Measurements from ENCODE around the gene ABCB6.

ABCB6 gene

DNA sequence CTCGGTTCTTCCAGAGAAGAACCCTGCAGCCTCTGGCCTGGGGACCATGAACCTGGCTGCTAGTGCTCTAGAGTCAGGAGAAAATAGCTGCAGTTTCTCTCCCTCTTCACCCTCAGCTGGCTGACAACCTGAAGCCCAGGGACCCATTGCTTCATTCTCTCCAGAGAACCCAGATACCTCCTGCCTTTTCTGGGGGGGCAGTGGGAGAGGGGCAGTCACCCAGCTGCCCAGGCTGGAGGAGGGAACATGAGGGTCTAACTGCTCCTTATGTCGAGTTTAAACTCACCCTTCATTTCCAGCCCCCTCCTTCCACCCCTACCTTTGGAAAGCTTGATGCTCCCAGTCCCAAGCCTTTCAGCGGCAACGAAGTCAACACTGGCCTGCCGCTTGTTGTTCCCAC, 19.8 kb downstream of the ABCB6 start:
- in situ Hi-C loops (cut with MboI; ENCODE audit: low sequenced_read_pairs), result no loop called here

DNA sequence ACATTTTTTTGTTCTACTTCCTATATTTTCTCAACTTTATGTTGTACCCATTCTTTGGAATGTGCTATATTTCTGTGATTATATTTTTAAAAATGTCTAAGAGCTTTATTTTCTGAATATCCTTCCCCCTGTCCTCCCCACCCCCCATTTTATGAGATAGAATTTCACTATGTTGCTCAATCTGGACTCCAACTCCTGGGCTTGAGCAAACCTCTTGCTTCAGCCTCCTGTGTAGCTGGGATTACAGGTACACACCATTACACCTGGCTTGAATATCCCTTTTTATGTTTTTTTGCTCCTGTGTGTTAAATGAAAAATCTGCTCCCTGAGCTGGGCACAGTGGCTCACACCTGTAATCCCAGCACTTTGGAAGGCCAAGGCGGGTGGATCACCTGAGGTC, 21.4 kb downstream of the ABCB6 start:
- in situ Hi-C loops (cut with MboI; ENCODE audit: low sequenced_read_pairs), result no loop called here

DNA sequence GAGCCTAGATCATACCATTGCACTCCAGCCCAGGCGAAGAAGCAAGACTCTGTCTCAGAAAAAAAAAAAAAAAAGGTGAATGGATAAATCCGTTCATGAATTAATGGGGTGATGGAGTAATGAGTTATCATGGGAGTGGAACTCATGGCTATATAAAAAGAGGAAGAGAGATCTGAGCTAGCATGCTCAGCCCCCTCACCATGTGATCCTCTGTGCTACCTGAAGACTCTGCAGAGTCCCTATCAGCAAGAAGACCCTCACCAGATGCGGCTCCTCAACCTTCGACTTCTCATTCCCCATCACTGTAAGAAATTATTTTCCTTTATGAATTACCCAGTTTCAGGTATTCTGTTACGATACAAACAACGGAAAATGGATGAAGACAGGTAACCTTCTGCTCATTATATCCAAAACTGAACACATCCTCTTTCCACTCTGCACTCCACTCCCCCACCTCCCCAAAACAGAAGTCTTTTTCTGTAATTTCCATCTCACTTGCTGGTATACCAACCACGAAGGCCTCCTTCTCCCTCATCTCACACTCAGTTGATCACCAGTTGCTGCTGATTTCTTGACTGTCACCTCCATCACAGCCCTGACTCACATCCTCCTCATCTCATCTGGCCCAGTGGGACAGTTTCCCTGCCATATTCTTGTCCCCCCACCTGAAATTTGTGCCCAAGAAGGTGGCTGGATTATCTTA, 31.9 kb downstream of the ABCB6 start:
- in situ Hi-C loops (cut with MboI; ENCODE audit: low sequenced_read_pairs), result no loop called here

DNA sequence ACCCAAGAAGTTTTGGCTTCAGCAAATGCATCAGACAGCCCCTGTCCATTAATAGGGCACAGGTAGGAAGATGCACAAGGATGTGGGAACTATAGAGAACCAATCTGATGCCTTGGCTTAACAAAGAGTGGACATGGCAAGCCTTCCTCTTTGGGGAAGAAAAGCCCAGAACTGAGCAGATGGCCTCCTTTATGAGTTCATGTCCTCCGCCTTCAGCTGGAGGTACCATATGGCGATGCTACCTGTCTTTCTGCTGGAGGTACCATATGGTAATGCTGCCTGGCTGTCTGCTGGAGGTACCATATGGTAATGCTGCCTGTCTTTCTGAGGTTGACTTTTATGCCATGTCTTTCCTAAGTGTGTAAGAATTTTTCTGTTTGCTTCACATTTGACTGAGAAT, 34.6 kb downstream of the ABCB6 start:
- in situ Hi-C loops (cut with MboI; ENCODE audit: low sequenced_read_pairs), result no loop called here

DNA sequence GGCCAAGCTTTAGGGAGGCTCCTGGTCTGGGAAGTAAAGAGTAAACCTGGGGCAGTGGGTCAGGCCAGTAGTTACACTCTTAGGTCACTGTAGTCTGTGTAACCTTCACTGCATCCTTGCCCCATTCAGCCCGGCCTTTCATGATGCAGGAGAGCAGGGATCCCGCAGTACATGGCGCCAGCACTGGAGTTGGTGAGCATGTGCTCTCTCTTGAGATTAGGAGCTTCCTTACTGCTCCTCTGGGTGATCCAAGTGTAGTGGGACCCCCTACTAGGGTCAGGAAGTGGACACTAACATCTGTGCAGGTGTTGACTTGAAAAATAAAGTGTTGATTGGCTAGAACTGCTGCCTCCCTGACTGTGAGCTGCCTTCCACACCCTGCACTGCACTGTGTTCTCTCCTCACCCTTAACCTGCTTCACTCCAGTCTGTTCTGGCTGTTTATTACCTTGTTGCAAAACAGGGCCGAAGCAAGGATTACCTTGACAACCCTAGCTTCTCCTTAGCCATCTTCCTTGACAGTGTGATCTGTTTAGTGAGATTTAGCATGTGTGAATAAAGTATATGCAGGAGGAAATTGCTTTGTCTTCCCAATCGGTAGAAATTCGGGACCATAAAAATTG, 35.5 kb downstream of the ABCB6 start:
- in situ Hi-C loops (cut with MboI; ENCODE audit: low sequenced_read_pairs), result no loop called here

DNA sequence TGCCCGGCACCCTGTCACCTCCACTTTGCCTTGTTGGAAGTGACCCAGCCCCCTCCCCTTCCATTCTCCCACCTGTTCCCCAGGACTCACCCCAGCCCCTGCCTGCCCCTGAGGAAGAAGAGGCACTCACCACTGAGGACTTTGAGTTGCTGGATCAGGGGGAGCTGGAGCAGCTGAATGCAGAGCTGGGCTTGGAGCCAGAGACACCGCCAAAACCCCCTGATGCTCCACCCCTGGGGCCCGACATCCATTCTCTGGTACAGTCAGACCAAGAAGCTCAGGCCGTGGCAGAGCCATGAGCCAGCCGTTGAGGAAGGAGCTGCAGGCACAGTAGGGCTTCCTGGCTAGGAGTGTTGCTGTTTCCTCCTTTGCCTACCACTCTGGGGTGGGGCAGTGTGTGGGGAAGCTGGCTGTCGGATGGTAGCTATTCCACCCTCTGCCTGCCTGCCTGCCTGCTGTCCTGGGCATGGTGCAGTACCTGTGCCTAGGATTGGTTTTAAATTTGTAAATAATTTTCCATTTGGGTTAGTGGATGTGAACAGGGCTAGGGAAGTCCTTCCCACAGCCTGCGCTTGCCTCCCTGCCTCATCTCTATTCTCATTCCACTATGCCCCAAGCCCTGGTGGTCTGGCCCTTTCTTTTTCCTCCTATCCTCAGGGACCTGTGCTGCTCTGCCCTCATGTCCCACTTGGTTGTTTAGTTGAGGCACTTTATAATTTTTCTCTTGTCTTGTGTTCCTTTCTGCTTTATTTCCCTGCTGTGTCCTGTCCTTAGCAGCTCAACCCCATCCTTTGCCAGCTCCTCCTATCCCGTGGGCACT, 36.2 kb downstream of the ABCB6 start:
- in situ Hi-C loops (cut with MboI; ENCODE audit: low sequenced_read_pairs), result no loop called here

DNA sequence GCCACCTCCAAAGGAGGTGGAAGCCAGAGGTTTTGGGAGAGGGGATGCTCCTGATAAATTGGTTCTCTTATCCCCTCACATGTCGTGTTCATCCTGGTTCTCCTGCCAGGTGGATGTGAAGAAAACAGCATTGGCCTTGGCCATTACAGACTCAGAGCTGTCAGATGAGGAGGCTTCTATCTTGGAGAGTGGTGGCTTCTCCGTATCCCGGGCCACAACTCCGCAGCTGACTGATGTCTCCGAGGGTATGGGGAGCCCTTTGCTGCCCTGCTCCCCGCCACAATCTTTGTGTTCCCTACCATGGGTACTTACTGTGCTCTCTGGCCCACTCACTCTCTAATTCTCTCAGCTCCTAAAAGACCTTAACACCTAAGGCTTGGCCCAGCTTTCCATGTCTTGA, 37.2 kb downstream of the ABCB6 start:
- in situ Hi-C loops (cut with MboI; ENCODE audit: low sequenced_read_pairs), result no loop called here

DNA sequence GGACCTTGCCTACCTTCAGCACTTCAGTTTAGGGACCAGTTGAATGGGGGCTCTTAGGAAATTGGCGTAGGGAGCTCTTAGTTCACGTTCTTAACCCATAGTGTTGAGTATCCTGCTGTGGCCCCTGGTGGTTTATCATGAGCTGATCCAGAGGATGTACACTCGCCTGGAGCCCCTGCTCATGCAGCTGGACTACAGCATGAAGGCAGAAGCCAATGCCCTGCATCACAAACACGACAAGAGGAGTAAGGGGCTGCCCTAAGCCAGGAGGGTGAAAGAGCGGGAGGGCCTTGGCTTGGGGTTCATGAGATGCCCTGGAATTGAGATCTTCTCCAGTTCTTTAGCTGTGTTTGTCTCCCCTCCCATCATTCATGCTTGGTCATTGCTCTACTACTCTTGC, 37.8 kb downstream of the ABCB6 start:
- in situ Hi-C loops (cut with MboI; ENCODE audit: low sequenced_read_pairs), result no loop called here

DNA sequence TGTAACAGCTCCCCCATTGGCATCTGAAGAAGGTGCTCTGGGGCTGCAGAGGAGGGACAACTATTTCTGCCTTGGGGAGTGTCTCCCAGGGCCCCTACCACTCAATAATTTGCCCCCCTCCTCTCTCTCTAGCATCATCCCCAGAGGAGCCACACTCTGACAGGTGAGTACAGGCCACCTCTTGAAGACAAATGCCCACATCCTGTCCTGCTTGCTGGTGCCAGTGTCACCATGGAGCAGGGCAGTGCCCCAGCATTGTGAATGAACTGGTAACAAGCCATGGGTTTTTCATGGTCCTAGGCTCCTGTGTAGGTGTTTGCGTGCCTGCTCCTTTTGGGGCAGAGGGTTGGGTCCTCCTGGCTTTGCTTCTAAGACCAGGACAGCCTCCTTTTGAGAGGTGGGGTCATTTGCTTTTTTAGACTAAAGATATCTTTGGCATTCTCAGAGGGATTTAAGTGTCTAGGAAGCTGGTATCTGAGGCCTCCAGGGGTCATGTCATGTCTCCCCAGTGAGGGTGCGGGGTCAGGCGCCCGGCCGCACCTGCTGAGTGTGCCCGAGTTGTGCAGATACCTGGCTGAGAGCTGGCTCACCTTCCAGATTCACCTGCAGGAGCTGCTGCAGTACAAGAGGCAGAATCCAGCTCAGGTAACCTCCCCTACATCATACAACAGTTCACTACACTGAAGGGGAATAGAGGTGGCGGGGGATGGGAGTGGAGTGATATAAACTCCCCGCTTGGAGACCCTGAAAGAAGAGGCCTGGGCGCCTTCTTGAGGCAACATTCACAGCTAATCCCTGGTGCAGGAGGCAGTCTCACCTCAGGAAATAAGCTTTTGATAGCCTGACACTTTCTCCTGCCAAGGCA, 38.9 kb downstream of the ABCB6 start:
- in situ Hi-C loops (cut with MboI; ENCODE audit: low sequenced_read_pairs), result loop anchor here (10.0 kb wide), 1 partner anchor 115 kb away; no protein-coding TSS in a partner anchor

DNA sequence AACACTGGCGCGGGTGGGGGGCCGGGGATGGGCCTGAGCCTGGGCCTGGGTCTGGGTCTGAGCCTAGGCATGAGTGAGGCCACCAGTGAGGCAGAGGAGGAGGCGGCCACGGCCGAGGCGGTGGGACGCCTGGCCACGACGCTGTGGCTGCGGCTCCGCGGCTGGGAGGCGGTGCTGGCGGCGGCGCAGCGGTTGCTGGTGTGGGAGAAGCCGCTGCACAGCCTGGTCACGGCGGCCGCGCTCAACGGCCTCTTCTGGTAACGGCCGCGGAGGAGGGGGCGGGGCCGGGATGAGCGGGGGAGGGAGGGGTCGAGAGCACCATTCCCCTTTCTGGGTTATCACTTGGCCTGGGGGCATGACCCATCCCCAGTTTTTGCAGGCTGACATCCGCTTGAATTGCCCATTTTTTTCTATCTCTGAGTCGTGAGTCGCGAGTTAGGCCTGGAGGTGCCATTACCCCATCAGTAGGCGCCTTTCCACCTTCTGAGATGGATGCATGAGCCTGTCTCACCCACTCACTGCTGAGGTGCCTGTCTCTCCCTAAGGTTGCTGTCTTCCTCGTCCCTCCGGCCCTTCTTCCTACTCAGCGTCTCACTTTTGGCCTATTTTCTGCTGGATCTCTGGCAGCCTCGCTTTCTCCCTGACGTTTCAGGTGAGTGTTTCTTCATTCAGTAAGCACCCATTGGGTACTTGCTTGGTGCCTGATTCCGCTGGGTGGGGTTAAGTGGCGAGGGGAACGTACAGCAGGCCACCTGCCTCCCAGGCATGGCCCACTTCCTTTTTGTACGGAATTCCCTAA, 40.2 kb downstream of the ABCB6 start:
- in situ Hi-C loops (cut with MboI; ENCODE audit: low sequenced_read_pairs), result loop anchor here (10.0 kb wide), 1 partner anchor 116 kb away; no protein-coding TSS in a partner anchor

DNA sequence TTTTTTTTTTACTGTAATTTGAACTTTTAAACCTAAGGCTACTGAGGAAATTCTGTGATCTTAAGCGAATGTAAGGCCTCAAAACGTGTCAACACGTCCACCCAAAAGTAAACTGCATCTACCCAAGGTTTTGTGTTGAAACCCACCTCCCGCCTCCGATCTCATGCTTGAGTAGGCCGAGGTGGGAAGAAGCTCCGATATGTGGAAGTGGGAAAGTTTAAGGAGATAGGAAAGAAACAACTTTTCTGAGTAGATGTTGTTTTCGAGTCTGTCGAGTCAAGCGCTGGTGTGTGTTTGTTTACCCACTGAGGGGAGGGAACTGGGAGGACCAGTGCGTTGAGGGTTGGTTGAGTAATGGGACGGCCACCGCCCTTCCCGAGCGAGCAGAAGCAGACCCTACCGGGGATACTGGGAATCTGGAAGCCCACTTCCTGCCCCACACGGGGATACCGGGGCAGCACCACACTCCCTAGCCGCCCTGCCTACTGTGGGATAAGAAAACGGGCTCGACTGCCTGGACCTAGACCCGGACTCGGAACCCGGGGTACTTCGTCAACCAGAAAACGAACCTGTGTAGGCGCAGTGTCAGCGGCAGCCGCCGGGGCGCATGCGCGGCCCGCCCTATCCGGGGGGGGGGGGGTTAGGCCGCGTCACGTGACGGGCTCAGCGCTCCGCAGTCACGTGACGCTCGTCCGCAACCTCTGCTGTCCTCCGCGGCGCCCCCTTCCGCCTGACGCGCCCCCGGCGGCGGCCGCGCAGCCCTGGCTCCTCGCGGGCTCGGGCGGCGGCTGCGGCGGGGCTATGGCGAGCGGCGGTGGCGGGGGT, 41.0 kb downstream of the ABCB6 start, which contains the start of gene RETREG2:
RETREG2 (plus strand) TSS at position 724 of the 825 bp plus-strand sequence; CDS start at position 802, 78 bp downstream.
- in situ Hi-C loops (cut with MboI; ENCODE audit: low sequenced_read_pairs), result loop anchor here (10.0 kb wide), 1 partner anchor 117 kb away; no protein-coding TSS in a partner anchor

DNA sequence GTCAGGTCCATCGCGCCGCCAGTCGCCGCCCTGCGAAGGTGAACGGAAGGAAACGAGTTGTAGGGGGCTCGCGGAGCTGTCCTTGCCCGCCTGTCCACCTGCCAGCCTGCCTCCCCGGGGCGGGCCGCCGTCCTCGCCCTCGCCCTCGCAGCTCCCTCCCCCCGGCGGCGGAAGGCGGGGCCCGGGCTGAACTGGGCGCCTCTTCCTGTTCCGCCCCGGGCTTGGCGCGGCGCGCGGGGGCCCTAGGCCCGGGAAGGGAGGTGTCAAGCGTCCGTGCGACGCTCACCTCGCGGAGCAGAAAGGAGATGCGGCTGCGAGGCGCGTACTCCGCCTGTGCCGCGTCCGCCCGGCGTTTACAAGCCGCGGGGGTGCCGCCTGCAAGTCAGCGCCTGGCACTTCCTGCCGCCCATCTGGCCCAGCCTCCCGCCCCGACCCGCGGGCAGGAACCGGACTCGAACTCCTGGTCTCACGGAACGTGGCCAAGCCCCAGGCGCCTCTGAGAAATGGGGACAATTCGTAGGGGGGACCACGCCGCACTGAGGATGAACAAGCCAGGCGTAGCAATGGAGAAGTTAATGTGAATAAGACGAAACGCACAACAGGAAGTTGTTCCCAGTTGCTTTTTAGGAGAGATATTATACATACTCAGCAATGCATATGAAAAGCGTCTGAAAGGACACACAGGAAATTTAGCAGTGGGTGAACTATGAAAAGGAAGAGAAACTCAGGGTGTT, 41.8 kb downstream of the ABCB6 start, which contains the start of gene CNPPD1:
CNPPD1 (minus strand) TSS at position 108 of the 734 bp plus-strand sequence; CDS start at position 11, 97 bp downstream.
- in situ Hi-C loops (cut with MboI; ENCODE audit: low sequenced_read_pairs), result loop anchor here (10.0 kb wide), 1 partner anchor 118 kb away; no protein-coding TSS in a partner anchor

DNA sequence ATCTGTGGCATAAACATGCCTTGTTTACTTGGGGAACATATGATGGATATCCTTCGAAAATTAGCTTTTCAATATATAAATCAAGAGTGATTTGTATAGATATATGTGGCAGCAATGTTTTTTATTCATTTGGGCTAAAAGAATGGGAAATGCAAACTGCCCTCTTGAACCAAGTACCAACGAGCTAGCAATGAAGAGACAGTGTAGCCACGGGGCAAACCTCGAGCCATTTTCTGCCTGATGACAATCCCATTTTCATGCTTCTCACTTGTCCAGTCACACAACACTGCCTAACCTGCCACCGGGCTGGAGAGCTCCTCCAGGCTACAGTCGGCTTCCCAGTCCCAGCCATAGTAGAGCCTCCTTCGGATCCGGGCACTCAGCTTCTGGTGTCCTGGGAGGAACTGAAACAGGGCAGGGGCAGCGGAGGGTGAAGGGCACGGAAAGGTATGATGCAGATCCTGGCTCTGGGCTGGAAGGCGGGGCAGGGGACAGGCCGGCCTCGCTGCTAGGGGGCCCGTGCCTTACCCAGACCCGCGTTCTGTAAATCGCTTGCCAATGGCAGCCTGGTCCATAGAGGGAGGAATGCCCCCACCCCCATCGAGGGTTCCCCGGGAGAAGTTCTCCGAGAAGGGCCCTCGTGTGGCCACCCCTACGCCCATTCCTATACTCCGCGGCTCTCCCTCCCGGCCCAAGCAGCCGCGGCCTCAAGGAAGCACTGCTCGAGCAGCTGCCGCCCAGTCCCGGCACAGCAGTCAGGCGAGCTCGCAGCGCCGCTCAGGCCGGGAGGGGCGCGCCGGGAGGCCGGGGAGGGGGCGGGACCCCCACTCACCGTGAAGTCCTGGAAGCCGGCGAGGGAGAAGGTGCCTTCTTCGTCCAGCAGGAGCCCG, 42.6 kb downstream of the ABCB6 start:
- in situ Hi-C loops (cut with MboI; ENCODE audit: low sequenced_read_pairs), result loop anchor here (10.0 kb wide), 1 partner anchor 119 kb away; no protein-coding TSS in a partner anchor

DNA sequence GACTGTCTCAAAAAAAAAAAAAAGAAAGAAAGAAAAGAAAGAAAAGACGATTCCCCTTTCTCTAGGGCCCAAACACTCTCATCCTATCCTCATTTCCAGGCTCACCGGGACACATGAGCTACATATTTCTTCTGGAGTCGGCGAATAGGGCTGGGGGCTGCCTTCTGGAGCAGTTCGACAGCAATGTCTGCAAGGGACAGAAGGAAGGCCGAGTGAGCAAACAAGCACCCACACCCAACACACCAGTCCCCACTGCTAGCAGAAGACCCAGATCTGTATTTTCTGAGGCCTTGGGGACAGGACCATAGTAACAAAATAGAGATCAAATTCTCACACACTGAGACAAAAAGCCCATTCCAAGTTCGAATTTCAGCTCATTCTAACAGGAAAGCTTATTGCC, 43.3 kb downstream of the ABCB6 start:
- in situ Hi-C loops (cut with MboI; ENCODE audit: low sequenced_read_pairs), result loop anchor here (10.0 kb wide), 1 partner anchor 119 kb away; no protein-coding TSS in a partner anchor

DNA sequence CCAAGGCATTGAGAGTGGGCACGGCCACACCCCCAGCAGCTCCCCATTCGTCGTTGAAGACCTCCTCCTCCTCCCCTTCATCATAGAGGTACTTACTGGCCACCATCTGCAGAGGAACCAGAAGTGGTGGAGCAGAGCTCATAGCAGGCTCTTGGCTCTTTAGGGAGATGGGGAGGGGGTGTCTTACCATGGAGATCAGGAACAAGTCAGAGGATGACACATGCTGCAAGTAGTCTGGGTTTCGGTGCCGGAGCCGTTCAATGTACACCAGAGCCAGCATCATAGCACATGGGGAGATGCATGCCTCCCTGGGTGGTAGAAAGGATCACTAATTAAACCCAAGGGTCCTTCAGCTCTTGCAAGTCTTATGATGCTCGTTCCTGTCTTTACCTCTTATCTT, 44.0 kb downstream of the ABCB6 start:
- in situ Hi-C loops (cut with MboI; ENCODE audit: low sequenced_read_pairs), result loop anchor here (10.0 kb wide), 1 partner anchor 120 kb away; no protein-coding TSS in a partner anchor

DNA sequence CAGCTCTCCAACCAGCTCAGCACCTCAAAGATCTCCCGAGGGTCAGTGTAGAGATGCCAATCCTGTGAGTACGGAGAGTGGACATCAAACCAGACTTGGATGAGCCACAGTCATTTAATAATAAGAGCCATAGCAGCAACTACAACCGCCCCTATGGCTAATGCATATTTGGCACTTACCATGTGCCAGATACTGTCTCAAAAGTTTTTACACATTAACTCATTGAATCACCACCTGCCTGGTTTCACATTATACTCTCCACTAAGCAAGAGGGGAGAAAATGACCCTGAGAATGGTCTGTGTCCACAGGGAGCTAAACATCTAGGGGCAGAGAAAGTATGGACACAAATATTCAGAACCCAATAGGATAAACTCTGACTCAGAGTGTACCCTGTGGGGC, 44.6 kb downstream of the ABCB6 start:
- in situ Hi-C loops (cut with MboI; ENCODE audit: low sequenced_read_pairs), result loop anchor here (10.0 kb wide), 1 partner anchor 121 kb away; no protein-coding TSS in a partner anchor

DNA sequence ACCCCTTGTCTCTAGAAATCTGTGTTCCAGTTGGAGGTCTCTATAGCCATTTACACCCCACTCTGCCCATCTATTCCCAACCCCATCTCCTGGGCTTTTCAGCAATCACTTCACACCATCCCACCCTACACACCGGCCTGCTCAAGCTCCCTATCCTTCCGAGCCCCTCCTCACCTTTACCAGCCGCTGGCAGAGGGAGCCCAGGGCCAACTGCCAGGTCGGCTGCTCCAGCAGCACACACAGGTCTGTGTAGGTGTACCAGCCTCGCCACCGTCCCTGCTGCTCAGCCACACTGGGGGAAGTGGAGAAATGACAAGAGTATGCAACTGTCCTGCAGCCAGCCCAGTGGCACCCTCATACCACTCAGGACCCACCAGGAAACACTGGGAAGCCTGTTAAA, 45.6 kb downstream of the ABCB6 start:
- in situ Hi-C loops (cut with MboI; ENCODE audit: low sequenced_read_pairs), result loop anchor here (10.0 kb wide), 1 partner anchor 122 kb away; no protein-coding TSS in a partner anchor
